Renal cortical epithelial cell (primary cell): Measurements from ENCODE around the gene CHGA. TPM values are rescaled to one million over a fixed set of nuclear protein-coding genes. Genes with fewer than 3 reads are reported as not detected.

Experiments
- DNase-seq: peaks from one replicate; pipeline ENCODE4 v3.0.0-alpha.2; 2011; ENCODE audit warnings: low read depth
- total RNA-seq: library from RNA; depleted of rRNA; stranded (reverse); fragments of >200 nt; gene quantifications from 2 replicates; pipeline ENCODE4 v1.2.3, GENCODE V29; 2014

CHGA gene
- total RNA-seq, 1 donor from 2014 or later: not detected

GRCh38 chr14:92981726-92982125, 58.8 kb downstream of the CHGA start:
- DNase-seq: no peak

- peak; percentile 18 for DNase-seq
These were observed 60.0 kb downstream of the CHGA start for GRCh38 chr14:92982956-92983355.

DNA sequence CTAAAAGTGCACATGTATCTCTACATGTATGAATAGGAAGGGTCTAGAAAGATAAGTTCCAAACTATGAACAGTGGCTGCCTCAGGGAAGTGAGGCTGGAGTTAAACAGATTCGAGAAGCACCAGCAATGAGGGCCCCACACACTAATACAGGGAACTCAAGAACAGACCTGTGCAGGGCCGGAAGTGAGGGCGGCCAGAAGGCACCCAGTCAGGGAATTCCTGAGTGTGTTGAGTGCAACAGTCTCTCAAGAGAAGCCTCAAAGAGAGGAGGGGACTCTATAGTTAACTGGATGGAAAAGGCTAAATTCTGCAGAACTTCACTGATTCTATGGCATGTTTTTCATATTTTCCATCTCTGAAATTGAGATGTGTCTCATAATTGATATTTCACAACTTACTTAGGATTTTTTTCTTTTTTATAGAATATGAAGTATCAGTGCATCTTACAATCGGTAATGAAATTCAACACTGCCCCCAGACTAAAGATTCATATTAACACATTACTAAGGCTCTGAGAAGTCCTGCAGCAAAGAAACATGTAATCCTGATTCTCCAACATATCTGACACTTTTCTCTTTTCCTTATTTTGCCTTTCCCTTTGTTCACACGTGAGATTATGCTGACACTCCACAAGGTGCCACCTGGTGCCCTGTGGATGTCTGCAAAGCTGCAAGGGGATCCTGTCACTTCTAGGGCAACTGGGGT, 61.3 kb downstream of the CHGA start:
- no peak for DNase-seq

Other genes starting within 250 kb of the CHGA start
- 62.2 and 88.1 TPM in 2 replicates for gene LGMN, start 174.5 kb upstream of the CHGA start, total RNA-seq
- 45.6 and 47.1 TPM in 2 replicates for gene GOLGA5, start 128.8 kb upstream of the CHGA start, total RNA-seq
- gene ITPK1, start 192.8 kb downstream of the CHGA start, total RNA-seq: 24.7 and 52.5 TPM in 2 replicates